Loucy (cell line): Measurements from ENCODE around the gene TNFRSF8.

Experiments
- CTCF ChIP-seq: fragments of 200-600 bp; sonication (generic); conservative IDR thresholded peaks from 2 replicates; pipeline ENCODE4 v1.5.1; 2014; ENCODE audit warnings: mild to moderate bottlenecking, antibody characterized with exemption, low read length
- EZH2phosphoT487 ChIP-seq: fragments of 200-600 bp; IDR thresholded peaks from 2 replicates; pipeline ENCODE4 v1.6.1; 2018; ENCODE audit warnings: antibody characterized with exemption, mild to moderate bottlenecking, moderate library complexity, borderline replicate concordance

GRCh38 chr1:12016182-12016581 lies 46.9 kb upstream of the TNFRSF8 start:
- TF ChIP-seq CTCF (no peak), EZH2phosphoT487 (no peak)
